Measurements from ENCODE around the gene IPO11. TPM values are rescaled to one million over a fixed set of nuclear protein-coding genes. Genes with fewer than 3 reads are reported as not detected.

IPO11 gene
- total and polyA plus RNA-seq, 3 experiments from 2014 or later = 9.9 to 74.7 (median 70.0) TPM

GRCh38 chr5:62600560-62601252, 188.1 kb downstream of the IPO11 start:
- no peak overlapping the region for H3K4me3 ChIP-seq (ENCODE audit: low read length)
- Mint-ChIP-seq H3K27me3 (no peaks in the 10 kb centered on the region), H3K4me3 (no peak overlapping the region), H3K36me3 (peaks cover 0 to 11% (median 11%) of the 10 kb centered on the region in 3 donors), H3K27ac (no peak overlapping the region), H3K4me1 (peaks cover 16 to 37% (median 19%) of the 10 kb centered on the region in 3 donors), H3K9me3 (no peaks in the 10 kb centered on the region)
- no peaks in the 10 kb centered on the region for H3K27me3 ChIP-seq (ENCODE audit: insufficient read depth, low read length, poor library complexity, severe bottlenecking)
- H3K4me1 ChIP-seq (ENCODE audit: insufficient read depth, low read length) = no peaks in the 10 kb centered on the region
- no peaks in the 10 kb centered on the region for H3K36me3 ChIP-seq (ENCODE audit: insufficient read depth, low read length)
- CTCF ChIA-PET = no interaction called here
- POLR2A ChIA-PET = no interaction called here
- no peak overlapping the region for H3K27ac ChIP-seq (ENCODE audit: low read depth, low read length)
- H3K9me3 ChIP-seq (ENCODE audit: low read length) = no peaks in the 10 kb centered on the region
- no peak for DNase-seq

DNA sequence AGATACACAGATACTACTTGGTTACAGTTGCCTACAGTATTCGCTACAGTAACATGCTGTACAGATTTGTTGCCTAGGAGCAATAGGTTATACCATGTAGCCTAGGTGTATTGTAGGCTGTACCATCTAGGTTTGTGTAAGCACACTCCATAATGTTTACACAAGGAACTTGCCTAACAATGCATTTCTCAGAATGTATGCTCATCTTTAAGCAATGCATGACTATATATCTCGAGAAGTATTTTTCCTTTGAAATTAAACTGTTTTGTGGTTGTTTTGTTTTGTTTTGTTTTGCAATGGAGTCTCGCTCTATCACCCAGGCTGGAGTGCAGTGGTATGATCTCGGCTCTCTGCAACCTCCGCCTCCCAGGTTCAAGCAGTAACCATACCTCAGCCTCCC, 191.4 kb downstream of the IPO11 start:
- no peak overlapping the region for H3K27ac ChIP-seq (ENCODE audit: low read depth, low read length)
- H3K27me3 ChIP-seq (ENCODE audit: insufficient read depth, low read length, poor library complexity, severe bottlenecking) = no peaks in the 10 kb centered on the region
- H3K4me3 Mint-ChIP-seq = no peak overlapping the region
- peaks cover 16 to 23% (median 16%) of the 10 kb centered on the region in 3 donors for H3K36me3 Mint-ChIP-seq
- H3K27ac Mint-ChIP-seq = no peak overlapping the region
- H3K36me3 ChIP-seq (ENCODE audit: insufficient read depth, low read length) = no peaks in the 10 kb centered on the region
- H3K9me3 ChIP-seq (ENCODE audit: low read length) = no peaks in the 10 kb centered on the region
- H3K4me1 Mint-ChIP-seq = peaks cover 21 to 47% (median 27%) of the 10 kb centered on the region in 3 donors
- ChIA-PET POLR2A (no interaction called here), CTCF (no interaction called here)
- H3K27me3 Mint-ChIP-seq = no peaks in the 10 kb centered on the region
- no peak overlapping the region for H3K4me3 ChIP-seq (ENCODE audit: low read length)
- DNase-seq = no peak
- no peaks in the 10 kb centered on the region for H3K9me3 Mint-ChIP-seq
- no peaks in the 10 kb centered on the region for H3K4me1 ChIP-seq (ENCODE audit: insufficient read depth, low read length)

DNA sequence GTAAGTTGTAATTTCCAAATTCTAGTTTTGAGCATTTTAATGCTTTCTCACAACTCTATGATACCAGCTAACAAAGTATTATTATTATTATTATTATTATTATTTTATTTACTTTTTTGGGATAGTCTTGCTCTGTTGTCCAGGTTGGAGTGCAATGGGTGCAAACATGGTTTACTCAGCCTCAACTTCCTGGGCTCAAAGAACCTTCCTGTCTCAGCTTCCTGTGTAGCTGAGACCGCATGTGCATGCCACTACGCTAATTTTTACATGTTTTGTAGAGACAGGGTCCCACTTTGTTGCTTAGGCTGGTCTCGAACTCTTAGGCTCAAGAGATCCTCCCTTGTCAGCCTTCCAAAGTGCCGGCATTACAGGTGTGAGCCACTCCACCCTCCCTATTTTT, 193.1 kb downstream of the IPO11 start:
- Histone ChIP-seq H3K36me3 (ENCODE audit: insufficient read depth, low read length) (no peaks in the 10 kb centered on the region), H3K4me1 (ENCODE audit: insufficient read depth, low read length) (no peaks in the 10 kb centered on the region), H3K27me3 (ENCODE audit: insufficient read depth, low read length, poor library complexity, severe bottlenecking) (no peaks in the 10 kb centered on the region), H3K9me3 (ENCODE audit: low read length) (no peaks in the 10 kb centered on the region), H3K4me3 (ENCODE audit: low read length) (no peak overlapping the region), H3K27ac (ENCODE audit: low read depth, low read length) (no peak overlapping the region)
- H3K4me1 Mint-ChIP-seq = peaks cover 21 to 42% (median 25%) of the 10 kb centered on the region in 3 donors
- peaks cover 17 to 32% (median 25%) of the 10 kb centered on the region in 3 donors for H3K36me3 Mint-ChIP-seq
- no peak for DNase-seq
- H3K4me3 Mint-ChIP-seq = no peak overlapping the region
- H3K9me3 Mint-ChIP-seq = no peaks in the 10 kb centered on the region
- no peak overlapping the region for H3K27ac Mint-ChIP-seq
- POLR2A ChIA-PET = no interaction called here
- H3K27me3 Mint-ChIP-seq = no peaks in the 10 kb centered on the region
- CTCF ChIA-PET = no interaction called here

- DNase-seq = no peak
- Histone ChIP-seq H3K36me3 (ENCODE audit: insufficient read depth, low read length) (no peaks in the 10 kb centered on the region), H3K27me3 (ENCODE audit: insufficient read depth, low read length, poor library complexity, severe bottlenecking) (no peaks in the 10 kb centered on the region), H3K4me3 (ENCODE audit: low read length) (no peak overlapping the region), H3K4me1 (ENCODE audit: insufficient read depth, low read length) (no peaks in the 10 kb centered on the region), H3K9me3 (ENCODE audit: low read length) (no peaks in the 10 kb centered on the region), H3K27ac (ENCODE audit: low read depth, low read length) (no peak overlapping the region)
- H3K9me3 Mint-ChIP-seq = no peaks in the 10 kb centered on the region
- H3K36me3 Mint-ChIP-seq = peaks cover 17 to 36% (median 25%) of the 10 kb centered on the region in 3 donors
- no peak overlapping the region for H3K4me3 Mint-ChIP-seq
- H3K4me1 Mint-ChIP-seq = peaks cover 17 to 35% (median 20%) of the 10 kb centered on the region in 3 donors
- POLR2A ChIA-PET = no interaction called here
- H3K27ac Mint-ChIP-seq = peak overlapping the region in 2 of 8 donors; percentile 4 to 33
- no peaks in the 10 kb centered on the region for H3K27me3 Mint-ChIP-seq
- CTCF ChIA-PET = no interaction called here
These were observed 194.3 kb downstream of the IPO11 start for GRCh38 chr5:62606878-62607277.

DNA sequence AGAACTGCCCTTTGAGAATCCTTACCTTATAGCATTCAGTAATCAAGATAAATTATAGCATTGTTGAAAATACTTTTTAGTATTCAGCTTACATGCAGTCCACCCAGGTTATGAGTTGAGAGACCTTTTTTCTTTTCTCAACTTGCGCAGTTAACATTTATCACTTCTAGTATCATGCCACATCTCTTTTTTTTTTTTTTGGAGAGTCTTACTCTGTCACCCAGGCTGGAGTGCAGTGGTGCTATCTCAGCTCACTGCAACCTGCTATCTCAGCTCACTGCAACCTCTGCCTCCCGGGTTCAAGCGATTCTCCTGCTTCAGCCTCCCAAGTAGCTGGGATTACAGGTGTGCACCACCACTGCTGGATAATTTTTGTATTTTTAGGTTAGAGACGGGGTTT, 195.1 kb downstream of the IPO11 start:
- Histone ChIP-seq H3K9me3 (ENCODE audit: low read length) (no peaks in the 10 kb centered on the region), H3K27ac (ENCODE audit: low read depth, low read length) (no peak overlapping the region), H3K27me3 (ENCODE audit: insufficient read depth, low read length, poor library complexity, severe bottlenecking) (no peaks in the 10 kb centered on the region), H3K4me3 (ENCODE audit: low read length) (no peak overlapping the region), H3K4me1 (ENCODE audit: insufficient read depth, low read length) (no peaks in the 10 kb centered on the region), H3K36me3 (ENCODE audit: insufficient read depth, low read length) (no peaks in the 10 kb centered on the region)
- no peaks in the 10 kb centered on the region for H3K27me3 Mint-ChIP-seq
- no peak overlapping the region for H3K4me3 Mint-ChIP-seq
- H3K4me1 Mint-ChIP-seq = peaks cover 15 to 28% (median 18%) of the 10 kb centered on the region in 3 donors
- ChIA-PET POLR2A (no interaction called here), CTCF (no interaction called here)
- H3K36me3 Mint-ChIP-seq = peaks cover 20 to 38% (median 25%) of the 10 kb centered on the region in 3 donors
- no peak for DNase-seq
- H3K27ac Mint-ChIP-seq = no peak overlapping the region
- no peaks in the 10 kb centered on the region for H3K9me3 Mint-ChIP-seq

- Histone ChIP-seq H3K4me1 (ENCODE audit: insufficient read depth, low read length) (no peaks in the 10 kb centered on the region), H3K4me3 (ENCODE audit: low read length) (no peak overlapping the region), H3K27me3 (ENCODE audit: insufficient read depth, low read length, poor library complexity, severe bottlenecking) (no peaks in the 10 kb centered on the region), H3K9me3 (ENCODE audit: low read length) (no peaks in the 10 kb centered on the region), H3K36me3 (ENCODE audit: insufficient read depth, low read length) (no peaks in the 10 kb centered on the region), H3K27ac (ENCODE audit: low read depth, low read length) (no peak overlapping the region)
- CTCF ChIA-PET = no interaction called here
- Mint-ChIP-seq H3K9me3 (no peaks in the 10 kb centered on the region), H3K4me3 (no peak overlapping the region), H3K36me3 (peaks cover 18 to 38% (median 29%) of the 10 kb centered on the region in 3 donors), H3K27me3 (no peaks in the 10 kb centered on the region), H3K4me1 (peaks cover 15 to 28% (median 18%) of the 10 kb centered on the region in 3 donors), H3K27ac (peak overlapping the region in 1 of 8 donors; percentile 4)
- DNase-seq = no peak
- POLR2A ChIA-PET = no interaction called here
These were observed 196.3 kb downstream of the IPO11 start for GRCh38 chr5:62608529-62609511.

- ChIA-PET POLR2A (no interaction called here), CTCF (no interaction called here)
- no peaks in the 10 kb centered on the region for H3K27me3 ChIP-seq (ENCODE audit: insufficient read depth, low read length, poor library complexity, severe bottlenecking)
- H3K36me3 Mint-ChIP-seq = peaks cover 14 to 30% (median 19%) of the 10 kb centered on the region in 3 donors
- H3K27ac Mint-ChIP-seq = no peak overlapping the region
- no peaks in the 10 kb centered on the region for H3K36me3 ChIP-seq (ENCODE audit: insufficient read depth, low read length)
- no peaks in the 10 kb centered on the region for H3K9me3 Mint-ChIP-seq
- H3K4me3 Mint-ChIP-seq = no peak overlapping the region
- DNase-seq = no peak
- H3K4me1 ChIP-seq (ENCODE audit: insufficient read depth, low read length) = no peaks in the 10 kb centered on the region
- H3K4me1 Mint-ChIP-seq = no peaks in the 10 kb centered on the region
- no peaks in the 10 kb centered on the region for H3K9me3 ChIP-seq (ENCODE audit: low read length)
- no peak overlapping the region for H3K4me3 ChIP-seq (ENCODE audit: low read length)
- no peaks in the 10 kb centered on the region for H3K27me3 Mint-ChIP-seq
- H3K27ac ChIP-seq (ENCODE audit: low read depth, low read length) = no peak overlapping the region
These were observed 201.8 kb downstream of the IPO11 start for GRCh38 chr5:62614355-62614754.

- Histone ChIP-seq H3K4me1 (ENCODE audit: insufficient read depth, low read length) (no peaks in the 10 kb centered on the region), H3K27ac (ENCODE audit: low read depth, low read length) (no peak overlapping the region), H3K36me3 (ENCODE audit: insufficient read depth, low read length) (no peaks in the 10 kb centered on the region), H3K27me3 (ENCODE audit: insufficient read depth, low read length, poor library complexity, severe bottlenecking) (no peaks in the 10 kb centered on the region), H3K4me3 (ENCODE audit: low read length) (no peak overlapping the region), H3K9me3 (ENCODE audit: low read length) (no peaks in the 10 kb centered on the region)
- CTCF ChIA-PET = no interaction called here
- POLR2A ChIA-PET = no interaction called here
- Mint-ChIP-seq H3K27me3 (no peaks in the 10 kb centered on the region), H3K4me1 (no peaks in the 10 kb centered on the region), H3K9me3 (no peaks in the 10 kb centered on the region), H3K36me3 (peaks cover 7 to 21% (median 13%) of the 10 kb centered on the region in 3 donors), H3K27ac (no peak overlapping the region), H3K4me3 (no peak overlapping the region)
- no peak for DNase-seq
These were observed 204.2 kb downstream of the IPO11 start for GRCh38 chr5:62616615-62617277.
